NCI-H1436 treated with DMSO at 0.1 percent for 48 hours (cell line): ENCODE measurements around the gene MYO5B.

ENCODE experiments used
- DNase-seq: peaks from one replicate; lab custom pipeline; 2025; lab: John Stamatoyannopoulos, UW

The MYO5B gene

DNA sequence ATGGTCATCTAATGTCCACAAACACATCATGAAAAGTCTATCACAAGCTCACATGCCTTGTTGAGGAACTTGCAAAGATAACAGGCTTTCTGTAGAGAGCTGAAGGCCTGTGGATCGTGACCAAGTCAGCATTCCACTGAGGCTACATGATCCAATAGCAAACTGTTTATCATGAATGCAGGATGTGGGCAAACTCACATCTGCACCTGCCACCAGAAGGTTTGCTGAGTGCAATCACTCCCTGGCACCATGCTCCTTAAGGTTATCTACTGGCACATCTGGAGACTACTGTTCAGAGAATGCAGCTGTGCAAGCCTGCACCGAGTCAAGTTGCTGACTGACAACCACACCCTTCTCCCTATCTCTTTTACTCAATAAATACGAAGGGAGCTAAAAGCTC is 314.3 kb downstream of the MYO5B start:
- DNase-seq = no peak

- DNase-seq = no peak
These were observed 315.7 kb downstream of the MYO5B start for GRCh38 chr18:49879271-49879580.

- DNase-seq = no peak
These were observed 316.2 kb downstream of the MYO5B start for GRCh38 chr18:49878567-49879270.

DNA sequence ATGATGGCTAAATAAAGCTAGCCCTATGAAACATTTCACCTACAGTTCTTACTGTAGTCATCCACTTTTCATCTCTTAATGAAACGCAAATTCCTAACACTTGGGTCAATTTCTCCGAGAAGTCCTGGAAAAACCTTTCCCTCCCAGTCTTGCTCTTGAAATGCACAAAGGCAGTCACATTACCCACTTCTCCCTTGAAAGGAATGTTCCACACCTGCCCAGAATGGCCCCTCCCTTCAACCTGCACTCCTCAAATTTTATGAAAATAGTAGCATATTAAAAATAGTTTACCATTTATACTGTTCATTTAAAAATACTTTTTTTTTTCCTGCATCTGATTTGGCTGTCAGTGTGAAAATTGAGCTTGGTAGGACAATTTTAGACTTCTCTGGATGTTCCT is 316.9 kb downstream of the MYO5B start:
- DNase-seq = no peak

- no peak for DNase-seq
These were observed 318.4 kb downstream of the MYO5B start for GRCh38 chr18:49876536-49876935.

- no peak for DNase-seq
These were observed 319.2 kb downstream of the MYO5B start for GRCh38 chr18:49875783-49876182.

DNA sequence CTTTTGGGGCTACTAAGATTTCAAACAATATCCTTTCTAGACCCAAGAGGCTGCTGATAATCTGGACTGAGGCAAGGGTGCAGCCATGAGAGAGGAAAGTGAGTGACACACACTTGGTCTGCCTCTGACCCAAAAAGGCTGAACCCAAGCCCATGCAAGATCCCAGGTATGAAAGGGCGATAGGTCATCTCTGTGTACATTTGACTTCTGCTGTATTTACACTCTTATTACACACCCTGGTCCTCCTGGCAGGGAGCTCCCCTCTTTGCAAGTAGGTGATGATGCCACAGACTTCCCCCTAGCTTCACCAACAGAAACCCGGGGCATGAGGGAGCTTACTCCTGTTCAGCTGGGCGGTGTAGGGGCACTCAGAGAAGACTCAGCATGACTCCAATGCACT is 319.8 kb downstream of the MYO5B start:
- no peak for DNase-seq

- DNase-seq = no peak
These were observed 320.7 kb downstream of the MYO5B start for GRCh38 chr18:49874238-49874637.

- no peak for DNase-seq
These were observed 325.6 kb downstream of the MYO5B start for GRCh38 chr18:49869354-49869753.

DNA sequence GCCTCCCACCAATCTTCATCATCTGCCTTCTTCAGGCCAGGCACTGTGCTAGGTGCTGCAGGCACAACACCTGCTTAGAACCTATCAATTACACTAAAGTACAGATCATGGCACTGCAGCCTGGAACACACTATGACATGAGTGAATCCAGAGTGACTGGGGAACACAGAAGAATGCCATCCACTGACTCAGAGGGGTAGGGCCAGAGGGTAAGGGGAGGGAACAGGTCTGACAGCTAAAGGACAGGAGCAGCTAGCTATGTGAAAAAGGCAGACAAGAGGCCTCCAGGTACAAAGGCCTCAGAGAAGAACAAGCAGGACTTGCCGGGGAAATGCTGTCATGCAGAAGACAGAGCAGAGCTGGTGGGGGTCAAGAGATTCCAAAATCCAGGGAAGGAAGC is 328.3 kb downstream of the MYO5B start:
- DNase-seq = no peak

DNA sequence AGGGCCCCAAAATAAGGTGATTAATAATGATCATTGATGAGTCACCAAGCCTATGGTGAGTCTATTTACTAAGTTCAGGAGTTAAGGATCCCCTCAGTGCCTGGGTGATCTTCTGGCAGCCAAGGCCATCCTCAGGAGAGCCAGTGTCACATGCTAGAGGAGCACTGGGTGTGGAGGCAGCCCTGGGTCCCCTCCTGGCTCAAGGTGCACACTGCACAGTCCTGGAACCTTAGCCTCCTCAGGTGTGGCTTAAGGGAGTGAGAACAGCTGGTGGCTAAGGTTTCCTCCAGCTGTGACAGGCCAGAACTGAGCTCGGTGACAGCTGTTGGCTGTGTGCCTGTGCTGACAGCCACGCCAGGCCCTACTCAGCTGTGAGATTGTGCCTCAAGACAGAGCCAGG is 329.5 kb downstream of the MYO5B start:
- no peak for DNase-seq

GRCh38 chr18:49863769-49864621 is 331.0 kb downstream of the MYO5B start:
- DNase-seq = no peak

GRCh38 chr18:49862656-49863385 is 332.1 kb downstream of the MYO5B start:
- no peak for DNase-seq

DNA sequence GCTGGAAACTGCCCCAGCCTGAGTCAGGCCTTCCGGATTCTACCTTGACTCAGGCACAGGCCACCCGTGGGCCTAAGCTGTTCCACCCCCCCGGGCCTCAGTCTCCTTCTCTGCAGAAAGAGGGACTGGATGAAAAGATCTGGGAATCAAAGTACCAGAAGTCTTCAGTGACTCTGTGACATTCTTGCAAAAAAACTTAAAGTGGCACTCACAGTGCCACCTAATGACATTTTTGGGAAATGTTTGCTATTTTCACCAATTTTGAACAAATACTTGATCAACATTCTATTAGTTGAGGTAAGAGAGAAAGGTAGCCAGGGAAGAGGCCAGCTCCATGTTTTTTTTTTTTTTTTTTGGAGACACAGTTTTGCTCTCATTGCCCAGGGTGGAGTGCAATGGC is 333.3 kb downstream of the MYO5B start:
- DNase-seq = no peak

- no peak for DNase-seq
These were observed 335.2 kb downstream of the MYO5B start for GRCh38 chr18:49859725-49860124.

DNA sequence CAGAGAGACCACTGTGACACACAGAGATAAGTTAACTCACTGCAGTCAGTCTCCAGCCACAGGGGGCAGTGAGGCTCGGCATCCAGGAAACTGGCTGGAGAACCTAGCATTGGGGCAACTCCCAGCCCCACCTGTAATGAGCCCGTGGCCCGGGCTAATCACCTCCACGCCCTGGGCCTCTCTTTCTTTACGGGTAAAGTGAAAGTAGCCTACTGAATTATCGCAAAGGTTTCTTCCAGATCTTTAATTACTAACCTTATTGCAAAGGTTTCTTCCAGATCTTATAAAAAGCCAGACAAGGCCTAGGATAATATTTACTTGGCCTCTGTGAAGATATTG is 336.0 kb downstream of the MYO5B start:
- no peak for DNase-seq

GRCh38 chr18:49858309-49859020 is 336.5 kb downstream of the MYO5B start:
- DNase-seq = no peak

- DNase-seq = no peak
These were observed 337.2 kb downstream of the MYO5B start for GRCh38 chr18:49857708-49858107.

DNA sequence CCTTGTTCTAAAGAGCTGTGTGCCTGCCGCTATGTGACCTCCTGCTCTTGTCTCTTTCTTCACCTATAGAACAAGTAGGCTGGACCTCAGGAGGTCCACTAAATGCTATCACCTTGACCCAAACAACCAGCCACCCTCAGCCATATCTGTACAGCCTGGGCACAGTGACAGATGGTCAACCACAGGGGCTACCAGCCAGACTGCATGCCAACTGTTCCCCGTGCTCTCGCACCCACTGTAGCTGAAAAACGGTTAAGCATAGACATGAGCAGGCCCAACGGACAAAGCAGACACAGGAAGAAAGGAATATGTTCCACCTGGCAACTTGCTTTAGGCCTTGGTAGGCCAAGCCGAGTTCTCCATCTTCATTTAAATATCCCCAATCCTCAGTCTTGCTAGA is 338.5 kb downstream of the MYO5B start:
- no peak for DNase-seq

- DNase-seq = no peak
These were observed 339.1 kb downstream of the MYO5B start for GRCh38 chr18:49855711-49856415.

DNA sequence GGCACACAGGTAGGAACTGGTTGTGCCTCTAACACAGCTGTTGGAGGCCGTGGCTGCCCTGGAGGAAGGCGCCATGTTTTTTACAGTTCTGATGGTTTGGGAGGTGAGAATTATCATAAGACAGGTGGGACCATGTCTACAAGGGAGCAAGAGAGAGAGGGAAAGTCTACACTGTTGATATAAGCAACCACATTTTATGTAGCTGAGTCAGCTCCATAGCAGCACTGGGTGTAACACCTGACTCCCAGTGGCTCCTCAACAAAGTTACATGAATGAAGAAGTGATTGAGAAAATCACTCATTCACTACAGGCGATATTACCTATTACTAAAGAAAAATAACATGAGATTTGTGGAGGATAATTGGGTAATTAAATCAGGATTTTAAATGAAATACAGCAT is 340.3 kb downstream of the MYO5B start:
- no peak for DNase-seq

DNA sequence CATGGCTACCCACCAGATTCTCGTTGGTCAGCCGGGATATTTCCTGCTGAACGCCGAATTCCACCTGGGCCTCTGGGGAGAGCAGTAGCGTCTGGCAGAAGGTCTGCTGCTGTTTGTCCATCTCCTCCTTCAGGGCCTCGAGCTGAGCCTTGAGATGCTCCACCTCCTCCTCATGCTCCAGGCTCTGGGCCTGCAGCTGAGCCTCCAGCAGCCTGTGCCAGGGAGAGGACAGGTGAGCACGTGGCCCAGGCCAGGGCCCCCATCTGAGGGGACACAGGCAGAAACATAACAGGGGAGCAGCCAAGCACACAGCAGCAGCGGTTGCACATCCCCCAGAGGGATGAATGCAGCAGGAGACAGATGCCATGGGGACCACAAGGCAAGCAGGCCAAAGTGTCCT is 341.5 kb downstream of the MYO5B start:
- DNase-seq = no peak
